ENCODE data around the gene MADD.

DNA sequence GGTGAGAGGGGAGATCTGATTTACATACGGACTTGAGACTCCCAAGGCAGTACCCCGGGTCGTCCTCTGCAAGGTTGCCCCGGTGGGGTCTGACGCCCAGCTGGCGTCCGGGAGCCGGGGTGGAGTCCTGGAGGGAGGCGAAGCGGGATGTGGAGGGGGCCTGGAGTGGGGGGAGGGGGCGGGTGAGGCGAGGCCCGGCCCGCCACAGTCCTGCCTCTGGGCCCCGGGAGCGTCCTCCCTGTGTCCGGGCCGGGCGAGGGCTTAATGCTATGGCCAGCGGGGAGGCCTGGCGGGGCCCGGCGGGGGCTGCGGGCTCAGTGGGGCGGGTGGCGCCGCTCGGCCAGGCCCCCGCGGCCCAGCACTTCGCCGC is 85.0 kb downstream of the MADD start:
- TF ChIP-seq, protein P1, sequence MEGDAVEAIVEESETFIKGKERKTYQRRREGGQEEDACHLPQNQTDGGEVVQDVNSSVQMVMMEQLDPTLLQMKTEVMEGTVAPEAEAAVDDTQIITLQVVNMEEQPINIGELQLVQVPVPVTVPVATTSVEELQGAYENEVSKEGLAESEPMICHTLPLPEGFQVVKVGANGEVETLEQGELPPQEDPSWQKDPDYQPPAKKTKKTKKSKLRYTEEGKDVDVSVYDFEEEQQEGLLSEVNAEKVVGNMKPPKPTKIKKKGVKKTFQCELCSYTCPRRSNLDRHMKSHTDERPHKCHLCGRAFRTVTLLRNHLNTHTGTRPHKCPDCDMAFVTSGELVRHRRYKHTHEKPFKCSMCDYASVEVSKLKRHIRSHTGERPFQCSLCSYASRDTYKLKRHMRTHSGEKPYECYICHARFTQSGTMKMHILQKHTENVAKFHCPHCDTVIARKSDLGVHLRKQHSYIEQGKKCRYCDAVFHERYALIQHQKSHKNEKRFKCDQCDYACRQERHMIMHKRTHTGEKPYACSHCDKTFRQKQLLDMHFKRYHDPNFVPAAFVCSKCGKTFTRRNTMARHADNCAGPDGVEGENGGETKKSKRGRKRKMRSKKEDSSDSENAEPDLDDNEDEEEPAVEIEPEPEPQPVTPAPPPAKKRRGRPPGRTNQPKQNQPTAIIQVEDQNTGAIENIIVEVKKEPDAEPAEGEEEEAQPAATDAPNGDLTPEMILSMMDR (IDR thresholded peaks at IDR 0.05; ENCODE audit: borderline replicate concordance, extremely low read depth, low read length, poor library complexity, severe bottlenecking), result no peak
- no peak for TF ChIP-seq EZH2 (IDR thresholded peaks at IDR 0.05; ENCODE audit: borderline replicate concordance, low read depth, low read length, severe bottlenecking)

Measured in DND-41 (cell line).